ENCODE measurements around the gene UHRF1.

GRCh38 chr19:4908781-4909155 is 533 bp upstream of the UHRF1 start:
- TF ChIP-seq CTCF (CRISPR knock-in tag; IDR thresholded peaks at IDR 0.05) = no peak
- TF ChIP-seq ZNF138 (CRISPR knock-in tag; IDR thresholded peaks at IDR 0.05; ENCODE audit: low read depth) = no peak
- TF ChIP-seq TAF1 (CRISPR knock-in tag; IDR thresholded peaks at IDR 0.05) = no peak
- TF ChIP-seq ZMYM4 (CRISPR knock-in tag; IDR thresholded peaks at IDR 0.05) = no peak
- no peak for TF ChIP-seq TP53 (CRISPR knock-in tag; conservative IDR thresholded peaks at IDR 0.05)
- TF ChIP-seq ZNF274 (CRISPR knock-in tag; IDR thresholded peaks at IDR 0.05) = no peak; the same call in 1 of the 2 replicates
- TF ChIP-seq CEBPG (CRISPR knock-in tag; IDR thresholded peaks at IDR 0.05) = no peak
- no peak for TF ChIP-seq ZNF576 (CRISPR knock-in tag; IDR thresholded peaks at IDR 0.05)
- no peak for TF ChIP-seq FOXK1 (CRISPR knock-in tag; IDR thresholded peaks at IDR 0.05; ENCODE audit: borderline replicate concordance, low read depth)
- no peak for TF ChIP-seq ZNF121 (CRISPR knock-in tag; IDR thresholded peaks at IDR 0.05)
- no peak for TF ChIP-seq POLR2AphosphoS5 (IDR thresholded peaks at IDR 0.05; ENCODE audit: low read depth, low read length)
- TF ChIP-seq ISL2 (CRISPR knock-in tag; IDR thresholded peaks at IDR 0.05) = no peak
- no peak for TF ChIP-seq ZSCAN20 (CRISPR knock-in tag; IDR thresholded peaks at IDR 0.05; ENCODE audit: borderline replicate concordance)
